ENCODE measurements around the gene STAP2. TPM values are rescaled to one million over a fixed set of nuclear protein-coding genes. Genes with fewer than 3 reads are reported as not detected.
"Not testable (repeated sequence)": the region's sequence is repeated elsewhere in the genome, so short reads cannot be mapped to it uniquely, and the experiment has no call there.

STAP2 gene
- total RNA-seq, 1 donor from 2014 or later, result 4.1 TPM

GRCh38 chr19:4342615-4343369 is 4.2 kb upstream of the STAP2 start:
- peak; percentile 92 for DNase-seq (ENCODE audit: low read depth, low spot score)
- peaks cover 5% of the 10 kb centered on the region for H3K36me3 Mint-ChIP-seq (ENCODE audit: low read depth)
- TF ChIP-seq, protein P1, sequence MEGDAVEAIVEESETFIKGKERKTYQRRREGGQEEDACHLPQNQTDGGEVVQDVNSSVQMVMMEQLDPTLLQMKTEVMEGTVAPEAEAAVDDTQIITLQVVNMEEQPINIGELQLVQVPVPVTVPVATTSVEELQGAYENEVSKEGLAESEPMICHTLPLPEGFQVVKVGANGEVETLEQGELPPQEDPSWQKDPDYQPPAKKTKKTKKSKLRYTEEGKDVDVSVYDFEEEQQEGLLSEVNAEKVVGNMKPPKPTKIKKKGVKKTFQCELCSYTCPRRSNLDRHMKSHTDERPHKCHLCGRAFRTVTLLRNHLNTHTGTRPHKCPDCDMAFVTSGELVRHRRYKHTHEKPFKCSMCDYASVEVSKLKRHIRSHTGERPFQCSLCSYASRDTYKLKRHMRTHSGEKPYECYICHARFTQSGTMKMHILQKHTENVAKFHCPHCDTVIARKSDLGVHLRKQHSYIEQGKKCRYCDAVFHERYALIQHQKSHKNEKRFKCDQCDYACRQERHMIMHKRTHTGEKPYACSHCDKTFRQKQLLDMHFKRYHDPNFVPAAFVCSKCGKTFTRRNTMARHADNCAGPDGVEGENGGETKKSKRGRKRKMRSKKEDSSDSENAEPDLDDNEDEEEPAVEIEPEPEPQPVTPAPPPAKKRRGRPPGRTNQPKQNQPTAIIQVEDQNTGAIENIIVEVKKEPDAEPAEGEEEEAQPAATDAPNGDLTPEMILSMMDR (conservative IDR thresholded peaks at IDR 0.05), result peak; percentile 44
- H3K9me3 Mint-ChIP-seq, result no peaks in the 10 kb centered on the region
- peaks cover 27% of the 10 kb centered on the region for H3K4me1 Mint-ChIP-seq
- peak overlapping the region; percentile 89 for H3K4me3 Mint-ChIP-seq
- H3K27ac Mint-ChIP-seq (ENCODE audit: unreplicated experiment), result peak overlapping the region; percentile 99
- H3K27me3 Mint-ChIP-seq (ENCODE audit: low read depth), result peaks cover 3% of the 10 kb centered on the region

DNA sequence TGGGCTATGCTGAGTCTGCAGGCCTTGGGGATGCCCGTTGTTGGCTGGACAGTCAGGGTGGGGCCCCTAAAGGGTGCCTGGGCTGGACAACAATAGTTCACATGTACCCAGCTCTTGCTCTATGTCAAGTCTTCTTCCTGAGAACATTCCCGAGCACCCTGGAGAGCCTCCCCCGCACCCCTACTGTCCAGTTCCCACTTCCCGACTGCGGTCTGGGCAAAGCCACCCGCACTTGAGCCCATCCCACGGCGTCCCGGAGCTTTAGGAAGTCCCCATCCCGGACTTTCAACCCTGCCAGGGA is 3.6 kb upstream of the STAP2 start:
- Mint-ChIP-seq H3K27me3 (ENCODE audit: low read depth) (peaks cover 3% of the 10 kb centered on the region), H3K4me1 (peaks cover 29% of the 10 kb centered on the region), H3K9me3 (no peaks in the 10 kb centered on the region), H3K4me3 (peak overlapping the region; percentile 89), H3K27ac (ENCODE audit: unreplicated experiment) (peak overlapping the region; percentile 99), H3K36me3 (ENCODE audit: low read depth) (peaks cover 5% of the 10 kb centered on the region)
- DNase-seq (ENCODE audit: low read depth, low spot score), result no peak
- TF ChIP-seq, protein P1 (conservative IDR thresholded peaks at IDR 0.05), result no peak

GRCh38 chr19:4337906-4338440 is 654 bp downstream of the STAP2 start:
- TF ChIP-seq, protein P1 (conservative IDR thresholded peaks at IDR 0.05), result no peak
- Mint-ChIP-seq H3K36me3 (ENCODE audit: low read depth) (peaks cover 6% of the 10 kb centered on the region), H3K27me3 (ENCODE audit: low read depth) (peaks cover 3% of the 10 kb centered on the region), H3K4me1 (peaks cover 31% of the 10 kb centered on the region), H3K9me3 (peaks cover 17% of the 10 kb centered on the region), H3K4me3 (peak overlapping the region; percentile 75), H3K27ac (ENCODE audit: unreplicated experiment) (peak overlapping the region; percentile 76)
- no peak for DNase-seq (ENCODE audit: low read depth, low spot score)

GRCh38 chr19:4334929-4335570 is 3.6 kb downstream of the STAP2 start:
- DNase-seq (ENCODE audit: low read depth, low spot score), result no peak
- H3K27ac Mint-ChIP-seq (ENCODE audit: unreplicated experiment), result peak overlapping the region; percentile 90

DNA sequence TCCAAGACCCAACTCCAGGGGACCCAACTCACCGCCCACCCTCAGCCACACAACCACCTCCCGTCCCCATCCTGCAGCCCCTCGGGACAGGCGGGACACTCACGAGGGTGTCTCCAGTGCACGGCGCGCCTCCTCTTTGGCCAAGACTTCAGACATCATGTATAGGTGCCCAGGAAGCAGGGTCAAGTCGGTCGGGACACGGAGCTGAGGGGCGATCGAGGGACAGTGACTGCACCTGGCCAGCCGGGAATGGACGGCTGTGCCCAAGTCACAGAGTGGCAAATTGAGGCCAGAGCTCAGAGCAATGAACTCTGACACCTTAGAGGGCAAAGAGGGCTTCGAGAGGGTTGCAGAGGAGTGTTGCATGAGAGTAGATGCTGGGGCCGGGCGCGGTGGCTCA is 8.8 kb downstream of the STAP2 start:
- H3K27ac Mint-ChIP-seq (ENCODE audit: unreplicated experiment), result no peak overlapping the region
- no peak for DNase-seq (ENCODE audit: low read depth, low spot score)
- no peak overlapping the region for H3K4me3 Mint-ChIP-seq

More at GRCh38 chr19:4334929-4335570, 3.6 kb downstream of the STAP2 start:
- TF ChIP-seq, protein P1 (conservative IDR thresholded peaks at IDR 0.05), result no peak
- Mint-ChIP-seq H3K4me1 (peaks cover 21% of the 10 kb centered on the region), H3K27me3 (ENCODE audit: low read depth) (no peaks in the 10 kb centered on the region), H3K9me3 (peaks cover 17% of the 10 kb centered on the region), H3K36me3 (ENCODE audit: low read depth) (peaks cover 6% of the 10 kb centered on the region), H3K4me3 (peak overlapping the region; percentile 58)

GRCh38 chr19:4328991-4329681 is 9.5 kb downstream of the STAP2 start:
- not testable (repeated sequence) for DNase-seq (ENCODE audit: low read depth, low spot score); H3K36me3 Mint-ChIP-seq (ENCODE audit: low read depth); H3K9me3 Mint-ChIP-seq; H3K27ac Mint-ChIP-seq (ENCODE audit: unreplicated experiment)
- peak overlapping the region; percentile 85 for H3K4me3 Mint-ChIP-seq
- H3K27me3 Mint-ChIP-seq (ENCODE audit: low read depth), result peaks cover 17% of the 10 kb centered on the region
- H3K4me1 Mint-ChIP-seq, result peaks cover 19% of the 10 kb centered on the region

More for the DNA sequence above, 8.8 kb downstream of the STAP2 start:
- H3K36me3 Mint-ChIP-seq (ENCODE audit: low read depth), result peaks cover 2% of the 10 kb centered on the region
- peaks cover 19% of the 10 kb centered on the region for H3K4me1 Mint-ChIP-seq
- TF ChIP-seq, protein P1 (conservative IDR thresholded peaks at IDR 0.05), result no peak
- peaks cover 17% of the 10 kb centered on the region for H3K27me3 Mint-ChIP-seq (ENCODE audit: low read depth)
- peaks cover 8% of the 10 kb centered on the region for H3K9me3 Mint-ChIP-seq
